Smooth muscle cell (in vitro differentiated cells): ENCODE results near the gene NRP1. TPM values are rescaled to one million over a fixed set of nuclear protein-coding genes. Genes with fewer than 3 reads are reported as not detected.

Experiments used
- DNase-seq: peaks from one replicate; lab custom pipeline; 2025; ENCODE audit not compliant: unreplicated experiment; lab: John Stamatoyannopoulos, UW
- H2AFZ ChIP-seq: fragments of 200-600 bp; sonication (generic); 2 replicates; pipeline ENCODE4 v1.6.0; 2016; ENCODE audit warnings: antibody characterized with exemption, low read depth, mild to moderate bottlenecking
- H3F3A ChIP-seq: fragments of 200-600 bp; sonication (generic); 2 replicates; pipeline ENCODE4 v1.6.0; 2017; ENCODE audit warnings: antibody characterized with exemption, low read depth
- H3K27ac ChIP-seq: fragments of 200-600 bp; sonication (generic); 2 replicates; pipeline ENCODE4 v1.5.1; 2016; ENCODE audit warnings: low read depth, mild to moderate bottlenecking
- H3K27me3 ChIP-seq: fragments of 200-600 bp; sonication (generic); 2 replicates; pipeline ENCODE4 v1.6.1; 2016; ENCODE audit warnings: low read depth, mild to moderate bottlenecking
- H3K36me3 ChIP-seq: fragments of 200-600 bp; sonication (generic); 2 replicates; pipeline ENCODE4 v1.5.1; 2016; ENCODE audit warnings: low read depth
- H3K4me1 ChIP-seq: fragments of 200-600 bp; sonication (generic); 2 replicates; pipeline ENCODE4 v1.5.1; 2016; ENCODE audit warnings: low read depth
- H3K4me2 ChIP-seq: fragments of 200-600 bp; sonication (generic); 2 replicates; pipeline ENCODE4 v1.6.0; 2016; ENCODE audit warnings: mild to moderate bottlenecking
- H3K4me3 ChIP-seq: fragments of 200-600 bp; sonication (generic); 2 replicates; pipeline ENCODE4 v1.5.1; 2016; ENCODE audit warnings: mild to moderate bottlenecking
- H3K79me2 ChIP-seq: fragments of 200-600 bp; sonication (generic); 2 replicates; pipeline ENCODE4 v1.6.0; 2016; ENCODE audit warnings: low read depth, mild to moderate bottlenecking
- H3K9ac ChIP-seq: fragments of 200-600 bp; sonication (generic); 2 replicates; pipeline ENCODE4 v1.6.0; 2016; ENCODE audit warnings: low read depth
- H3K9me3 ChIP-seq: fragments of 200-600 bp; sonication (generic); replicated peaks from 2 replicates; pipeline ENCODE4 v1.5.1; 2016; ENCODE audit warnings: low read depth
- H4K20me1 ChIP-seq: fragments of 200-600 bp; sonication (generic); 2 replicates; pipeline ENCODE4 v1.6.0; 2016; ENCODE audit warnings: low read depth
- WGBS: methylation state at CpG from one replicate; pipeline ENCODE4 v1.1.7; 2016; ENCODE audit warnings: low lambda C conversion rate; 5-methylcytosine and 5-hydroxymethylcytosine counted together
- polyA plus RNA-seq: library from polyadenylated mRNA; unstranded; fragments of >200 nt; fragmentation: Nextera tagmentation; extraction: Ambion mirVana; gene quantifications from 2 replicates; pipeline ENCODE4 v1.2.1, GENCODE V29; 2016
- total RNA-seq: library from RNA; depleted of rRNA; stranded (reverse); fragments of >200 nt; gene quantifications from 2 replicates; pipeline ENCODE4 v1.2.3, GENCODE V29; 2014
- TF ChIP-seq, protein P1 (sequence below): fragments of 200-600 bp; sonication (generic); IDR thresholded peaks from 2 replicates; pipeline ENCODE4 v1.5.1; 2017; ENCODE audit warnings: borderline replicate concordance, mild to moderate bottlenecking, antibody characterized with exemption; ENCODE audit not compliant: insufficient read depth, poor library complexity, severe bottlenecking

NRP1 gene
- total and polyA plus RNA-seq, 2 experiments from 2014 or later: 74.8 to 80.4 TPM

- 87% methylated on average over 3 of the region's 3 CpGs for WGBS
- Histone ChIP-seq H3K27ac (peak overlapping the region; percentile 84), H3K79me2 (peaks cover 24% of the 10 kb centered on the region), H3K9ac (no peak overlapping the region), H3K4me3 (no peak overlapping the region), H2AFZ (no peak overlapping the region), H3F3A (peaks cover 7% of the 10 kb centered on the region), H3K9me3 (no peaks in the 10 kb centered on the region), H4K20me1 (no peaks in the 10 kb centered on the region), H3K27me3 (no peaks in the 10 kb centered on the region), H3K36me3 (no peaks in the 10 kb centered on the region), H3K4me1 (peaks cover 2% of the 10 kb centered on the region), H3K4me2 (no peak overlapping the region)
- DNase-seq: no peak
- TF ChIP-seq, protein P1, sequence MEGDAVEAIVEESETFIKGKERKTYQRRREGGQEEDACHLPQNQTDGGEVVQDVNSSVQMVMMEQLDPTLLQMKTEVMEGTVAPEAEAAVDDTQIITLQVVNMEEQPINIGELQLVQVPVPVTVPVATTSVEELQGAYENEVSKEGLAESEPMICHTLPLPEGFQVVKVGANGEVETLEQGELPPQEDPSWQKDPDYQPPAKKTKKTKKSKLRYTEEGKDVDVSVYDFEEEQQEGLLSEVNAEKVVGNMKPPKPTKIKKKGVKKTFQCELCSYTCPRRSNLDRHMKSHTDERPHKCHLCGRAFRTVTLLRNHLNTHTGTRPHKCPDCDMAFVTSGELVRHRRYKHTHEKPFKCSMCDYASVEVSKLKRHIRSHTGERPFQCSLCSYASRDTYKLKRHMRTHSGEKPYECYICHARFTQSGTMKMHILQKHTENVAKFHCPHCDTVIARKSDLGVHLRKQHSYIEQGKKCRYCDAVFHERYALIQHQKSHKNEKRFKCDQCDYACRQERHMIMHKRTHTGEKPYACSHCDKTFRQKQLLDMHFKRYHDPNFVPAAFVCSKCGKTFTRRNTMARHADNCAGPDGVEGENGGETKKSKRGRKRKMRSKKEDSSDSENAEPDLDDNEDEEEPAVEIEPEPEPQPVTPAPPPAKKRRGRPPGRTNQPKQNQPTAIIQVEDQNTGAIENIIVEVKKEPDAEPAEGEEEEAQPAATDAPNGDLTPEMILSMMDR: no peak
Observed at GRCh38 chr10:33228426-33228825, 106.0 kb downstream of the NRP1 start.

GRCh38 chr10:33227489-33227888 is 107.0 kb downstream of the NRP1 start:
- Histone ChIP-seq H3F3A (peaks cover 7% of the 10 kb centered on the region), H4K20me1 (no peaks in the 10 kb centered on the region), H3K36me3 (no peaks in the 10 kb centered on the region), H3K9me3 (no peaks in the 10 kb centered on the region), H3K4me2 (no peak overlapping the region), H3K9ac (no peak overlapping the region), H3K4me1 (no peaks in the 10 kb centered on the region), H3K27ac (peak overlapping the region; percentile 84), H2AFZ (no peak overlapping the region), H3K4me3 (no peak overlapping the region), H3K27me3 (no peaks in the 10 kb centered on the region), H3K79me2 (peaks cover 24% of the 10 kb centered on the region)
- TF ChIP-seq, protein P1: no peak
- no peak for DNase-seq
- WGBS: 74% methylated on average over 2 of the region's 2 CpGs

DNA sequence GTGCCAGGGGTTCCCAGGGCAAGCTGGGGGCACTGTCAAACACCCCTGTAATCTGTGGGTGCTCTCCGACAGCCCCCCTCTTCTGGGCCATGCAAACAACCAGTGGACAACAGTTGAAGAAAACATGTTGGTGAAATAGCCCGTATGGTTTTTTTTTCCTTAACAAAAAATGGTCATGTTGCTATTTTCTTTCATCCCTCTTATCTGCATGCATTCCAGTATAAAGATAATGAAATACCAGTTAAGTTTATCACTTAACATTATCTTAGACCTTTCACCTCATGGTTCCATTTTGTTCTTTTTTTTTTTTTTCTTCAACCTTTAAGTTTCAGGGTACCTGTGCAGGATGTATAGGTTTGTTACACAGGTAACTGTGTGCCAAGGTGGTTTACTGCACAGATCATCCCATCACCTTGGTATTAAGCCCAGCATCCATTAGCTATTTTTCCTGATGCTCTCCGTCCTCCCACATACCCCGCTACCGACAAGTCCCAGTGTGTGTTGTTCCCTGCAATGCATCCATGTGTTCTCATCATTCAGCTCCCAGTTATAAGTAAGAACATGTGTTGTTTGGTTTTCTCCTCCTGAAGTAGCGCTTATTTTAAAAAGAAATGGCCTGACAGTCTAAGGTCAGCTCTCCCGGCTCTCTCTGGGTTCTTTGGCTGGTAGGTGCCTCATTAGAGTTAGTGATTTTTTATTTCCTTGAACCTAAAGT is 110.1 kb downstream of the NRP1 start:
- Histone ChIP-seq H3K9me3 (no peaks in the 10 kb centered on the region), H4K20me1 (no peaks in the 10 kb centered on the region), H3K79me2 (peaks cover 26% of the 10 kb centered on the region), H3K27me3 (no peaks in the 10 kb centered on the region), H3K36me3 (no peaks in the 10 kb centered on the region), H3F3A (peaks cover 5% of the 10 kb centered on the region), H3K4me2 (no peak overlapping the region), H3K27ac (peak overlapping the region; percentile 10), H3K4me1 (no peaks in the 10 kb centered on the region), H2AFZ (no peak overlapping the region), H3K4me3 (no peak overlapping the region), H3K9ac (no peak overlapping the region)
- TF ChIP-seq, protein P1: no peak
- 77% methylated on average over 7 of the region's 7 CpGs for WGBS
- DNase-seq: no peak
